SU-DHL-6 (cell line): ENCODE measurements around the gene KLHL40.

Experiments used
- H2AFZ ChIP-seq: fragments of 200-600 bp; sonication (generic); 2 replicates; pipeline ENCODE4 v1.6.1; 2014; ENCODE audit warnings: low read depth, mild to moderate bottlenecking, moderate library complexity, mixed read lengths, antibody characterized with exemption, low read length; ENCODE audit not compliant: severe bottlenecking
- H3F3A ChIP-seq: fragments of 200-600 bp; shearing (Covaris generic); 2 replicates; pipeline ENCODE4 v1.6.0; 2016; ENCODE audit warnings: antibody characterized with exemption, mild to moderate bottlenecking; ENCODE audit not compliant: insufficient read depth
- H3K27ac ChIP-seq: fragments of 200-600 bp; sonication (generic); 2 replicates; pipeline ENCODE4 v1.5.1; 2016; ENCODE audit warnings: low read depth, mild to moderate bottlenecking, low read length, moderate library complexity, mixed read lengths
- H3K27me3 ChIP-seq: fragments of 200-600 bp; sonication (generic), shearing (Covaris generic); 2 replicates; pipeline ENCODE4 v1.6.0; 2014; ENCODE audit warnings: mild to moderate bottlenecking, low read length
- H3K36me3 ChIP-seq: fragments of 200-600 bp; sonication (generic); 2 replicates; pipeline ENCODE4 v1.6.1; 2014; ENCODE audit warnings: mild to moderate bottlenecking, low read length, mixed read lengths
- H3K4me2 ChIP-seq: fragments of 300-600, 200-600 bp; shearing (Covaris generic), sonication (generic); 2 replicates; pipeline ENCODE4 v1.6.0; 2014; ENCODE audit warnings: low read length, low read depth, mild to moderate bottlenecking; ENCODE audit not compliant: poor library complexity, severe bottlenecking
- H3K4me3 ChIP-seq: fragments of 200-600 bp; sonication (generic); 2 replicates; pipeline ENCODE4 v1.5.1; 2014; ENCODE audit warnings: antibody characterized with exemption, low read length, mild to moderate bottlenecking, mixed read lengths; ENCODE audit not compliant: insufficient read depth, poor library complexity, severe bottlenecking
- H3K79me2 ChIP-seq: fragments of 200-600 bp; sonication (generic); 2 replicates; pipeline ENCODE4 v1.6.1; 2014; ENCODE audit warnings: mild to moderate bottlenecking, low read length, moderate library complexity; ENCODE audit not compliant: insufficient read depth
- H3K9ac ChIP-seq: fragments of 200-600 bp; sonication (generic); 2 replicates; pipeline ENCODE4 v1.7.0; 2014; ENCODE audit warnings: mild to moderate bottlenecking, low read length
- H3K9me2 ChIP-seq: fragments of 200-600 bp; sonication (generic); replicated peaks from 2 replicates; pipeline ENCODE4 v1.6.1; 2014; ENCODE audit warnings: low read length; ENCODE audit not compliant: insufficient read depth
- H3K9me3 ChIP-seq: fragments of 200-600 bp; sonication (generic); 2 replicates; pipeline ENCODE4 v1.6.1; 2014; ENCODE audit warnings: low read length, mixed read lengths; ENCODE audit not compliant: insufficient read depth
- H4K20me1 ChIP-seq: fragments of 200-600 bp; sonication (generic); 2 replicates; pipeline ENCODE4 v1.6.1; 2014; ENCODE audit warnings: low read depth, mild to moderate bottlenecking, antibody characterized with exemption, low read length, moderate library complexity, mixed read lengths
- EZH2phosphoT487 ChIP-seq: fragments of 200-600 bp; sonication (generic), shearing (Covaris generic); conservative IDR thresholded peaks from 2 replicates; pipeline ENCODE4 v1.6.1; 2018; ENCODE audit warnings: mild to moderate bottlenecking, antibody characterized with exemption, low read length, moderate library complexity, mixed read lengths
- TF ChIP-seq, protein P1 (sequence below): fragments of 200-600 bp; sonication (generic); IDR thresholded peaks from one replicate; pipeline ENCODE4 v1.5.1; 2017; ENCODE audit warnings: antibody characterized with exemption, mild to moderate bottlenecking, low read length, moderate library complexity; ENCODE audit not compliant: insufficient read depth, poor library complexity, severe bottlenecking

KLHL40 gene

DNA sequence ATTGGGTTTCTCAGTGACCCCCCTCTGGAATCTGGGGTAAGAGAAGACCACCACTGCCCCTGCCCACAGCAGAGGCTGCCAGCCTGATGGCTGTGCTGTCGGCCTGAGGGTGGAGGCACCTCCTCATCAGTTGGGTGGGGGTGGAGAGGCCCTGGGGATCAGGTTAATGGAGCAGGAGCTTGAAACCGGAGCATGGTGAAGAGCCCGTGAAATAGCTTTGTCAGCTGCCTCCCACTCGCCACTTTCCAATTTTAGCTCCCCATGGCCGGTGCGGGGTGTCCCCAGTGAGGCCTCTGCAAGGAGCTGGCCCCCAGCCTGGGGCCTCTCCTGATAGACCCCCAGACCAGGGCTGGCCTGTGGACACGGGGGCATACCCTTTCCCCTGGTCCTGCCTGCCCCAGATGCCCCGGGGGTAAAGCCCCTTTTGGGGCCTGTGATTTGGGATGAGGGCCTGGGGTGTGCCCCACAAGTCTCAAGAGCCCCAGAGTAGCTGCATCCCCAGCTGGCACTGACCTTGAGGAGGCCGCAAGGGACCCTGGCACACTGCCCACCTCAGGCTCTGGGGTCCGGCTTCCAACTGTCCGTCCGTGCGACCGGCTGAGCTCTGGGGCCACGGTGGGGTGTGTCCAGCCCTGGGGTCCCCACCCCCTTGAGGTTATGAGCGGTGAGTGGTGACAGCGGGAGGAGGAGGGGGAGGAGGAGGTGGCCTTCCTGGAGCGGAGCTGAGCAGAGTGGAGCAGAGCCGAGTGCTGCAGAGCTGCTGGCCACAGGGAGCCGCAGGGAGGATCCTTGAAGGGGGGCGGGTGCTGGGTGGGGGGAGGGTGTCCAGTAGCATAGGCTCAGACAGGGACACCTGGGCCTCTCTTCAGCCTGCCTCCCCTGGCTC, 17.0 kb downstream of the KLHL40 start, which contains the start of gene HHATL:
Gene HHATL (minus strand): TSS at position 733 of the 886 bp plus-strand sequence. CDS start 1,972 bp downstream, outside the sequence.
- Histone ChIP-seq H3K36me3 (no peaks in the 10 kb centered on the region), H3K9ac (no peak within 1 kb of the TSS), H3K4me3 (no peak within 1 kb of the TSS), H3K9me2 (no peaks in the 10 kb centered on the region), H2AFZ (no peak within 1 kb of the TSS), H4K20me1 (no peaks in the 10 kb centered on the region), H3K4me2 (no peak within 1 kb of the TSS), H3K9me3 (no peaks in the 10 kb centered on the region), H3K27me3 (no peaks in the 10 kb centered on the region), H3K79me2 (no peaks in the 10 kb centered on the region), H3K27ac (no peak within 1 kb of the TSS), H3F3A (no peaks in the 10 kb centered on the region)
- no peak for TF ChIP-seq EZH2phosphoT487
- TF ChIP-seq, protein P1, sequence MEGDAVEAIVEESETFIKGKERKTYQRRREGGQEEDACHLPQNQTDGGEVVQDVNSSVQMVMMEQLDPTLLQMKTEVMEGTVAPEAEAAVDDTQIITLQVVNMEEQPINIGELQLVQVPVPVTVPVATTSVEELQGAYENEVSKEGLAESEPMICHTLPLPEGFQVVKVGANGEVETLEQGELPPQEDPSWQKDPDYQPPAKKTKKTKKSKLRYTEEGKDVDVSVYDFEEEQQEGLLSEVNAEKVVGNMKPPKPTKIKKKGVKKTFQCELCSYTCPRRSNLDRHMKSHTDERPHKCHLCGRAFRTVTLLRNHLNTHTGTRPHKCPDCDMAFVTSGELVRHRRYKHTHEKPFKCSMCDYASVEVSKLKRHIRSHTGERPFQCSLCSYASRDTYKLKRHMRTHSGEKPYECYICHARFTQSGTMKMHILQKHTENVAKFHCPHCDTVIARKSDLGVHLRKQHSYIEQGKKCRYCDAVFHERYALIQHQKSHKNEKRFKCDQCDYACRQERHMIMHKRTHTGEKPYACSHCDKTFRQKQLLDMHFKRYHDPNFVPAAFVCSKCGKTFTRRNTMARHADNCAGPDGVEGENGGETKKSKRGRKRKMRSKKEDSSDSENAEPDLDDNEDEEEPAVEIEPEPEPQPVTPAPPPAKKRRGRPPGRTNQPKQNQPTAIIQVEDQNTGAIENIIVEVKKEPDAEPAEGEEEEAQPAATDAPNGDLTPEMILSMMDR = no peak

DNA sequence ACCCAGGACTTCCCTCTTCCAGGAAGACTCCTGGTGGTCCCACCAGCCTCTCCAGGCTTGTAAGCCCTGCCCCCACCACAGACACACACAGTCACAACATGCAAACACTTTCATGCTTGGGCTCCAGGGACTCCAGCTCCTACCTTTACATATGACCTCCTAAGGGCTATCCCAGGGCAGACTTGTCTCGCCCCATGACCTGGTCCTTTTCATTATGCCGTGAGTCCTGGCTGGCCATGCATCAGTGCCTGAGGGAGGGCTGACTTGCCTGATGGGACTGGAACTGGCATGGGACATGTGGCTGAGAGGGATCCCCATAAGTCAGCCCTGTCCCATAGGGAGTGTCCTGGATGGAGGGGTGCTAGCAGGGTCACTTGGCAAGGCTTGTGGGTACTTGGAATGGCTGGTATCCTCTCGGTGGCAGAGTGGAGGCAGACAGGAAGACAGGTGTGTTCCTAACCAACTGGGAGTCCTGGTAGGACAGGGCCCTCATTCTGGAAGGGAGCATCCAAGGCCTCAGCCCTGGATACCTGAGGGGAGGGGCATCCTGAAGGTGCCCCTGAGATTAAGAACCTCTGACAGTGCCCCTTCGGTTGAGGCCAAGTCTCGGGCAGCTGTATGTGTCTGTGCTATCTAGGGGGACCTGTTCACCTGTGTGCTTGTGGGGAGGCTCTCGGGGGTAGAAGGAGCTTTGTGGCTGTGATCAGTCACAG, 17.8 kb downstream of the KLHL40 start:
- Histone ChIP-seq H3K4me2 (no peak overlapping the region), H3K27ac (no peak overlapping the region), H2AFZ (no peak overlapping the region), H3K9me2 (no peaks in the 10 kb centered on the region), H3F3A (no peaks in the 10 kb centered on the region), H3K79me2 (no peaks in the 10 kb centered on the region), H3K9me3 (no peaks in the 10 kb centered on the region), H3K9ac (no peak overlapping the region), H3K27me3 (no peaks in the 10 kb centered on the region), H3K4me3 (no peak overlapping the region), H3K36me3 (no peaks in the 10 kb centered on the region), H4K20me1 (no peaks in the 10 kb centered on the region)
- TF ChIP-seq, protein P1 = no peak
- no peak for TF ChIP-seq EZH2phosphoT487

DNA sequence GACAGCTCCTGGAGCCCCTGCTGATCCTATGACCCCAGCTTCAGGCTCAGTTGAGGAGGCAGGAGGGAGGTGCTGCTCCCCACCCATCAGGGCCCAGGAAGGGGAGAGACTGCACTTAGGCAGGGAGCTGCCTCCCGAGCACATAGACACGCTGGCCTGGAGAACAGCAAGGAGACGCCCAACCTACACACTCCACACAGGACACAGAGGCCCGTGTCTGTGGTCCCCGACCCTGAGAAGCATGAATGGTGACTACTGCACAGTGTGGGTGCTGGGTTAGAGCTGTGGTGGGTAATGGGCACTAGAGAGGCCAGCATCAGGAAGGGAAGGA, 18.3 kb downstream of the KLHL40 start:
- TF ChIP-seq, protein P1 = no peak
- TF ChIP-seq EZH2phosphoT487 = no peak

More for the DNA sequence above, 18.3 kb downstream of the KLHL40 start:
- no peaks in the 10 kb centered on the region for H3F3A ChIP-seq
- no peaks in the 10 kb centered on the region for H3K27me3 ChIP-seq
- H3K9me2 ChIP-seq = no peaks in the 10 kb centered on the region
- H4K20me1 ChIP-seq = no peaks in the 10 kb centered on the region
- no peaks in the 10 kb centered on the region for H3K9me3 ChIP-seq
- H3K9ac ChIP-seq = no peak overlapping the region
- no peaks in the 10 kb centered on the region for H3K36me3 ChIP-seq
- H2AFZ ChIP-seq = no peak overlapping the region
- no peak overlapping the region for H3K4me2 ChIP-seq
- no peaks in the 10 kb centered on the region for H3K79me2 ChIP-seq
- H3K4me3 ChIP-seq = no peak overlapping the region
- H3K27ac ChIP-seq = no peak overlapping the region
